WTC11 (cell line): ENCODE results near the gene PIK3R1.

Experiments used
- ATF2 ChIP-seq: sonication (generic); formaldehyde crosslinking; IDR thresholded peaks from 2 replicates; pipeline ENCODE4 v1.8.1; 2022; ENCODE audit warnings: low read depth, missing genetic modification reagents, borderline replicate concordance
- CTCF ChIP-seq: fragments of 200-600 bp; IDR thresholded peaks from 2 replicates; pipeline ENCODE4 v1.8.0; 2022; ENCODE audit warnings: antibody characterized with exemption
- E2F1 ChIP-seq: sonication (generic); formaldehyde crosslinking; IDR thresholded peaks from 2 replicates; pipeline ENCODE4 v1.8.0; 2022; ENCODE audit warnings: mild to moderate bottlenecking, missing genetic modification reagents

- TF ChIP-seq ATF2 (CRISPR knock-in tag): no peak
- no peak for TF ChIP-seq E2F1 (CRISPR knock-in tag)
- TF ChIP-seq CTCF: no peak
These were observed 23.9 kb downstream of the PIK3R1 start for GRCh38 chr5:68239487-68239886.
